Tibial artery (tissue), 4 donors: ENCODE data around the gene SLC25A28.

Source experiments
- DNase-seq, 2 donors: peaks; one replicate each; pipeline ENCODE4 v3.0.0-alpha.2; 2019
- H3K27ac ChIP-seq, 2 donors: fragments of 200-600 bp; sonication (generic) in 1 of 2; 1 replicate in 1 of 2; 2 replicates in 1 of 2; pipeline ENCODE4 v1.5.1; 2018 to 2019; ENCODE audit warnings: mild to moderate bottlenecking in 1 of 2
- H3K27me3 ChIP-seq, 2 donors: fragments of 200-600 bp; sonication (generic) in 1 of 2; one replicate each; pipeline versions ENCODE4 v1.5.1 to v1.6.0; 2016 to 2019
- H3K36me3 ChIP-seq, 3 donors: fragments of 200-600 bp; sonication (generic) in 2 of 3; one replicate each; pipeline ENCODE4 v1.5.1; 2016 to 2019; ENCODE audit warnings: mild to moderate bottlenecking in 2 of 3
- H3K4me1 ChIP-seq, 4 donors: fragments of 200-600 bp; sonication (generic) in 2 of 4; 1 replicate in 3 of 4; 2 replicates in 1 of 4; pipeline ENCODE4 v1.5.1; 2016 to 2019
- H3K4me3 ChIP-seq, 2 donors: fragments of 200-600 bp; sonication (generic) in 1 of 2; 1 replicate in 1 of 2; 2 replicates in 1 of 2; pipeline ENCODE4 v1.5.1; 2018 to 2019; ENCODE audit warnings: mild to moderate bottlenecking in 2 of 2
- H3K9me3 ChIP-seq, 3 donors: fragments of 200-600 bp; sonication (generic) in 1 of 3; one replicate each; pipeline ENCODE4 v1.5.1; 2016 to 2019
- CTCF ChIP-seq, 2 experiments: fragments of 200-600 bp in 1 of 2; fragments of 450-650 bp in 1 of 2; IDR thresholded peaks; one replicate each; pipeline ENCODE4 v1.5.1; 2017 to 2019; ENCODE audit warnings: antibody characterized with exemption in 2 of 2, mild to moderate bottlenecking in 1 of 2, moderate library complexity in 1 of 2
- intact Hi-C: fragments of 100-400 bp; cut with DNase I; formaldehyde crosslinking; loops from one replicate; pipeline ENCODE4 v1.15.0; 2023; ENCODE audit warnings: low total_unique reads

The SLC25A28 gene

GRCh38 chr10:99659868-99660366 is 39.7 kb upstream of the SLC25A28 start:
- no peaks in the 10 kb centered on the region for H3K27me3 ChIP-seq
- H3K4me3 ChIP-seq, result peak overlapping the region; percentile 79 to 85
- no peak for TF ChIP-seq CTCF (IDR thresholded peaks at IDR 0.05)
- H3K36me3 ChIP-seq, result no peaks in the 10 kb centered on the region
- no peak for DNase-seq
- H3K4me1 ChIP-seq, result peaks cover 0 to 23% (median 12%) of the 10 kb centered on the region in 4 donors
- H3K9me3 ChIP-seq, result no peaks in the 10 kb centered on the region
- intact Hi-C loops, result no loop called here
- H3K27ac ChIP-seq, result peak overlapping the region; percentile 36 to 62

- peak; percentile 36 to 54 for TF ChIP-seq CTCF (IDR thresholded peaks at IDR 0.05)
- DNase-seq, result peak; percentile 90 to 95
- H3K4me1 ChIP-seq, result peaks cover 0 to 23% (median 12%) of the 10 kb centered on the region in 4 donors
- H3K36me3 ChIP-seq, result no peaks in the 10 kb centered on the region
- H3K27ac ChIP-seq, result peak within 1 kb of the TSS; percentile 36 to 62
- H3K4me3 ChIP-seq, result peak within 1 kb of the TSS; percentile 79 to 85
- intact Hi-C loops, result no loop called here
- H3K9me3 ChIP-seq, result no peaks in the 10 kb centered on the region
- H3K27me3 ChIP-seq, result no peaks in the 10 kb centered on the region
These were observed 39.0 kb upstream of the SLC25A28 start, which contains the start of gene ENTPD7 for GRCh38 chr10:99659031-99659867. ENTPD7 (plus strand) TSS chr10:99659509; CDS start chr10:99659957, 448 bp downstream.

- Histone ChIP-seq H3K9me3 (no peaks in the 10 kb centered on the region), H3K4me3 (peak overlapping the region; percentile 79 to 85), H3K27ac (no peak overlapping the region), H3K27me3 (no peaks in the 10 kb centered on the region), H3K36me3 (no peaks in the 10 kb centered on the region), H3K4me1 (peaks cover 0 to 23% (median 12%) of the 10 kb centered on the region in 4 donors)
- DNase-seq, result peak in 1 of 2 donors; percentile 30
- intact Hi-C loops, result no loop called here
- TF ChIP-seq CTCF (IDR thresholded peaks at IDR 0.05), result no peak
These were observed 38.4 kb upstream of the SLC25A28 start for GRCh38 chr10:99658622-99659030.

GRCh38 chr10:99656199-99657064 is 36.2 kb upstream of the SLC25A28 start:
- Histone ChIP-seq H3K36me3 (no peaks in the 10 kb centered on the region), H3K9me3 (no peaks in the 10 kb centered on the region), H3K4me3 (no peak overlapping the region), H3K27ac (no peak overlapping the region), H3K27me3 (no peaks in the 10 kb centered on the region), H3K4me1 (peaks cover 0 to 23% (median 11%) of the 10 kb centered on the region in 4 donors)
- DNase-seq, result no peak
- intact Hi-C loops, result no loop called here
- no peak for TF ChIP-seq CTCF (IDR thresholded peaks at IDR 0.05)

- Histone ChIP-seq H3K36me3 (no peaks in the 10 kb centered on the region), H3K27ac (no peak overlapping the region), H3K9me3 (no peaks in the 10 kb centered on the region), H3K27me3 (no peaks in the 10 kb centered on the region), H3K4me3 (no peak overlapping the region), H3K4me1 (peaks cover 0 to 10% (median 3%) of the 10 kb centered on the region in 4 donors)
- no peak for DNase-seq
- intact Hi-C loops, result no loop called here
- TF ChIP-seq CTCF (IDR thresholded peaks at IDR 0.05), result no peak
These were observed 34.3 kb upstream of the SLC25A28 start for GRCh38 chr10:99654390-99655175.
